WTC11 (cell line): ENCODE data around the gene MUSTN1. TPM values are rescaled to one million over a fixed set of nuclear protein-coding genes. Genes with fewer than 3 reads are reported as not detected.

ENCODE experiments used
- ATAC-seq: fragments of 200-7000 bp; cut with Tn5 transposase; 2 replicates; pipeline ENCODE4 v1.10.0; 2021; ENCODE audit warnings: mild to moderate bottlenecking, moderate library complexity
- CTCF ChIA-PET: fragments of 300-600 bp; sonication (Branson Sonifier 250); formaldehyde crosslinking; loops from one replicate; lab custom pipeline; 2021; ENCODE audit warnings: antibody characterized with exemption; lab: Charles Lee
- POLR2A ChIA-PET: fragments of 350-600 bp; sonication (Branson Sonifier 250); formaldehyde crosslinking; loops from one replicate; lab custom pipeline; 2021; ENCODE audit warnings: antibody characterized with exemption; lab: Charles Lee
- DNase-seq: peaks from one replicate; pipeline ENCODE4 v3.0.0; 2021; ENCODE audit warnings: low spot score
- H3K27ac Mint-ChIP-seq: 2 replicates; pipeline ENCODE4 v1.8.0; 2021; ENCODE audit warnings: mixed read lengths
- H3K27me3 Mint-ChIP-seq: 2 replicates; pipeline ENCODE4 v1.8.0; 2021; ENCODE audit warnings: low read depth, mild to moderate bottlenecking, moderate library complexity, mixed read lengths
- H3K36me3 Mint-ChIP-seq: 2 replicates; pipeline ENCODE4 v1.8.0; 2021; ENCODE audit warnings: mixed read lengths
- H3K4me1 Mint-ChIP-seq: 2 replicates; pipeline ENCODE4 v1.8.0; 2022; ENCODE audit warnings: mixed read lengths
- H3K4me3 Mint-ChIP-seq: 2 replicates; pipeline ENCODE4 v1.8.0; 2021; ENCODE audit warnings: mild to moderate bottlenecking, moderate library complexity, mixed read lengths
- H3K9me3 Mint-ChIP-seq: 2 replicates; pipeline ENCODE4 v1.8.0; 2021; ENCODE audit warnings: mixed read lengths
- ATF2 ChIP-seq: sonication (generic); formaldehyde crosslinking; IDR thresholded peaks from 2 replicates; pipeline ENCODE4 v1.8.1; 2022; ENCODE audit warnings: low read depth, missing genetic modification reagents, borderline replicate concordance
- CDX4 ChIP-seq: fragments of 250-450 bp; sonication (Bioruptor Pico); IDR thresholded peaks from 2 replicates; pipeline ENCODE4 v1.9.0; 2021; ENCODE audit warnings: moderate library complexity, mild to moderate bottlenecking, inconsistent platforms, borderline replicate concordance
- CTCF ChIP-seq: fragments of 200-600 bp; IDR thresholded peaks from 2 replicates; pipeline ENCODE4 v1.8.0; 2022; ENCODE audit warnings: antibody characterized with exemption
- ELF4 ChIP-seq: sonication (generic); formaldehyde crosslinking; IDR thresholded peaks from 2 replicates; pipeline ENCODE4 v1.8.1; 2022; ENCODE audit warnings: low read depth, mild to moderate bottlenecking, moderate library complexity, missing genetic modification reagents
- ESRRA ChIP-seq: sonication (generic); formaldehyde crosslinking; IDR thresholded peaks from 2 replicates; pipeline ENCODE4 v1.8.1; 2022; ENCODE audit warnings: mild to moderate bottlenecking, missing genetic modification reagents, borderline replicate concordance
- FOXJ3 ChIP-seq: sonication (generic); formaldehyde crosslinking; IDR thresholded peaks from 2 replicates; pipeline ENCODE4 v1.9.0; 2021; ENCODE audit warnings: missing genetic modification reagents, mild to moderate bottlenecking, borderline replicate concordance
- FOXP4 ChIP-seq: sonication (generic); formaldehyde crosslinking; IDR thresholded peaks from 2 replicates; pipeline ENCODE4 v1.8.0; 2022; ENCODE audit warnings: mild to moderate bottlenecking, missing genetic modification reagents
- GABPB1 ChIP-seq: sonication (generic); formaldehyde crosslinking; IDR thresholded peaks from 2 replicates; pipeline ENCODE4 v1.8.1; 2023; ENCODE audit warnings: mild to moderate bottlenecking, missing genetic modification reagents
- HMGA2 ChIP-seq: fragments of 250-450 bp; sonication (Bioruptor Pico); IDR thresholded peaks from 2 replicates; pipeline ENCODE4 v1.4.0; 2021; ENCODE audit warnings: mild to moderate bottlenecking, moderate library complexity
- SMAD3 ChIP-seq: sonication (generic); formaldehyde crosslinking; IDR thresholded peaks from 2 replicates; pipeline ENCODE4 v1.8.0; 2022; ENCODE audit warnings: missing genetic modification reagents, mild to moderate bottlenecking, borderline replicate concordance
- ZNF121 ChIP-seq: sonication (generic); formaldehyde crosslinking; IDR thresholded peaks from 2 replicates; pipeline ENCODE4 v1.8.0; 2023; ENCODE audit warnings: missing genetic modification reagents
- ZNF138 ChIP-seq: sonication (generic); formaldehyde crosslinking; conservative IDR thresholded peaks from 2 replicates; pipeline ENCODE4 v1.8.1; 2022; ENCODE audit warnings: mild to moderate bottlenecking, moderate library complexity, missing genetic modification reagents
- ZNF416 ChIP-seq: fragments of 250-450 bp; sonication (Bioruptor Pico); IDR thresholded peaks from 2 replicates; pipeline ENCODE4 v1.9.0; 2021; ENCODE audit warnings: mild to moderate bottlenecking, inconsistent platforms
- total RNA-seq: library from RNA; stranded (reverse); gene quantifications from 3 replicates; pipeline ENCODE4 v1.2.3, GENCODE V29; 2021

Gene MUSTN1
- total RNA-seq, 1 experiment from 2014 or later: 4.2 TPM

- ChIA-PET CTCF (interaction anchor here (1.4 to 5.5 kb wide), 2 partner anchors 26 to 48 kb away, joined by 3 to 96 read pairs; no protein-coding TSS in a partner anchor), POLR2A (no interaction called here)
- Mint-ChIP-seq H3K4me1 (no peaks in the 10 kb centered on the region), H3K27ac (no peak overlapping the region), H3K27me3 (no peaks in the 10 kb centered on the region; the same call in 1 of the 2 replicates), H3K4me3 (no peak overlapping the region), H3K9me3 (no peaks in the 10 kb centered on the region), H3K36me3 (no peaks in the 10 kb centered on the region)
- peak; percentile 19; the same call in 1 of the 2 replicates for TF ChIP-seq GABPB1 (CRISPR knock-in tag)
- no peak for TF ChIP-seq FOXP4 (CRISPR knock-in tag)
- ATAC-seq (no peak), DNase-seq (no peak)
These were observed 39.4 kb downstream of the MUSTN1 start for GRCh38 chr3:52795298-52795900.

GRCh38 chr3:52794612-52795099, 40.2 kb downstream of the MUSTN1 start, which contains the start of gene ITIH3:
ITIH3 (plus strand) TSS chr3:52794796; CDS start chr3:52794804, 8 bp downstream.
- no peaks in the 10 kb centered on the region for H3K4me1 Mint-ChIP-seq
- CTCF ChIA-PET: interaction anchor here (1.4 to 5.5 kb wide), 3 partner anchors 25 to 49 kb away, joined by 3 to 96 read pairs (median 46); partner anchors contain the start of gene NEK4
- no peak within 1 kb of the TSS for H3K4me3 Mint-ChIP-seq
- no peak for TF ChIP-seq CDX4 (CRISPR knock-in tag)
- no peak for TF ChIP-seq CTCF
- no peaks in the 10 kb centered on the region; the same call in 1 of the 2 replicates for H3K27me3 Mint-ChIP-seq
- ATAC-seq (no peak), DNase-seq (no peak)
- no peak within 1 kb of the TSS for H3K27ac Mint-ChIP-seq
- no peaks in the 10 kb centered on the region for H3K9me3 Mint-ChIP-seq
- POLR2A ChIA-PET: no interaction called here
- H3K36me3 Mint-ChIP-seq: no peaks in the 10 kb centered on the region

GRCh38 chr3:52793702-52794611, 40.9 kb downstream of the MUSTN1 start:
- H3K4me1 Mint-ChIP-seq: no peaks in the 10 kb centered on the region
- H3K27ac Mint-ChIP-seq: no peak overlapping the region
- H3K27me3 Mint-ChIP-seq: no peaks in the 10 kb centered on the region
- TF ChIP-seq ESRRA (CRISPR knock-in tag) (no peak), FOXJ3 (CRISPR knock-in tag) (no peak), ZNF121 (no peak), ATF2 (CRISPR knock-in tag) (no peak), ZNF138 (no peak), ZNF416 (CRISPR knock-in tag) (no peak), HMGA2 (CRISPR knock-in tag) (no peak), SMAD3 (CRISPR knock-in tag) (no peak), ELF4 (CRISPR knock-in tag) (no peak)
- TF ChIP-seq, all 79 proteins: peak for 0
- Mint-ChIP-seq H3K4me3 (no peak overlapping the region), H3K36me3 (no peaks in the 10 kb centered on the region), H3K9me3 (no peaks in the 10 kb centered on the region)
- DNase-seq: no peak
- no peak for ATAC-seq
- POLR2A ChIA-PET: interaction anchor here (0.9 kb wide), 1 partner anchor 9 kb away, joined by 3 read pairs; no protein-coding TSS in a partner anchor
- CTCF ChIA-PET: interaction anchor here (1.4 to 5.5 kb wide), 5 partner anchors 19 to 49 kb away, joined by 3 to 96 read pairs (median 25); partner anchors contain the start of gene NEK4
